H1 (cell line): Measurements from ENCODE around the gene RPUSD2. TPM values are rescaled to one million over a fixed set of nuclear protein-coding genes. Genes with fewer than 3 reads are reported as not detected.

Source experiments
- CBX5 ChIP-seq: fragments of 300-800, 300-1000 bp; sonication (generic); IDR thresholded peaks from 2 replicates; pipeline ENCODE4 v1.7.1; 2016; ENCODE audit warnings: antibody characterized with exemption, low read length, low read depth
- EGR1 ChIP-seq: IDR thresholded peaks from 2 replicates; pipeline ENCODE4 v1.6.1; 2011; ENCODE audit warnings: low read depth, low read length, borderline replicate concordance
- EZH2 ChIP-seq: fragments of 200-600 bp; sonication (generic); IDR thresholded peaks from 2 replicates; pipeline ENCODE4 v1.7.1; 2012; ENCODE audit warnings: low read depth, mild to moderate bottlenecking, moderate library complexity, low read length, inconsistent platforms; ENCODE audit not compliant: severe bottlenecking
- FOSL1 ChIP-seq: IDR thresholded peaks from 2 replicates; pipeline ENCODE4 v1.6.1; 2011; ENCODE audit warnings: mild to moderate bottlenecking, low read depth, low read length, moderate library complexity; ENCODE audit not compliant: insufficient read depth
- GABPA ChIP-seq: IDR thresholded peaks from 2 replicates; pipeline ENCODE4 v1.6.1; 2011; ENCODE audit warnings: mild to moderate bottlenecking, low read length, moderate library complexity, borderline replicate concordance; ENCODE audit not compliant: insufficient read depth
- HDAC2 ChIP-seq, 2 experiments: fragments of 300-600 bp in 1 of 2; sonication (generic) in 1 of 2; IDR thresholded peaks; 2 replicates each; pipeline ENCODE4 v1.6.1; 2011 to 2012; ENCODE audit warnings: low read depth in 2 of 2, low read length in 2 of 2, mild to moderate bottlenecking in 2 of 2, moderate library complexity in 2 of 2, borderline replicate concordance in 1 of 2, inconsistent platforms in 1 of 2
- JUND ChIP-seq: IDR thresholded peaks from 2 replicates; pipeline ENCODE4 v1.6.1; 2011; ENCODE audit warnings: mild to moderate bottlenecking, improper control_type of control experiment, low read length
- MAFK ChIP-seq: IDR thresholded peaks from 2 replicates; pipeline ENCODE4 v1.6.1; 2012; ENCODE audit warnings: low read depth, mild to moderate bottlenecking, improper control_type of control experiment, low read length
- RAD21 ChIP-seq, 2 experiments: IDR thresholded peaks in 1 of 2; conservative IDR thresholded peaks in 1 of 2; 2 replicates each; pipeline ENCODE4 v1.6.1; 2011; ENCODE audit warnings: low read depth in 2 of 2, low read length in 2 of 2, improper control_type of control experiment in 1 of 2, inconsistent platforms in 1 of 2, mild to moderate bottlenecking in 1 of 2, moderate library complexity in 1 of 2
- RNF2 ChIP-seq: fragments of 200-900, 300-1000 bp; sonication (generic); IDR thresholded peaks from 2 replicates; pipeline ENCODE4 v1.7.1; 2016; ENCODE audit warnings: borderline replicate concordance, low read depth, mild to moderate bottlenecking, antibody characterized with exemption, low read length; ENCODE audit not compliant: poor library complexity, severe bottlenecking; ENCODE audit errors: missing control alignments
- SAP30 ChIP-seq: fragments of 300-600 bp; sonication (generic); IDR thresholded peaks from 2 replicates; pipeline ENCODE4 v1.7.1; 2012; ENCODE audit warnings: low read length, moderate library complexity, mild to moderate bottlenecking, inconsistent platforms; ENCODE audit not compliant: insufficient read depth, insufficient replicate concordance
- SIRT6 ChIP-seq: IDR thresholded peaks from one replicate; pipeline ENCODE4 v1.7.1; 2012; ENCODE audit warnings: low read length, inconsistent platforms
- SP4 ChIP-seq: IDR thresholded peaks from 2 replicates; pipeline ENCODE4 v1.6.1; 2012; ENCODE audit warnings: low read length, inconsistent platforms
- TAF1 ChIP-seq: IDR thresholded peaks from 2 replicates; pipeline ENCODE4 v1.6.1; 2011; ENCODE audit warnings: mild to moderate bottlenecking, low read depth, low read length
- TCF12 ChIP-seq: IDR thresholded peaks from 2 replicates; pipeline ENCODE4 v1.6.1; 2011; ENCODE audit warnings: low read depth, mild to moderate bottlenecking, low read length
- YY1 ChIP-seq: IDR thresholded peaks from 2 replicates; pipeline ENCODE4 v1.6.1; 2011; ENCODE audit warnings: low read depth, mild to moderate bottlenecking, low read length
- ZNF274 ChIP-seq: IDR thresholded peaks from 2 replicates; pipeline ENCODE4 v1.7.0; 2012; ENCODE audit warnings: low read length, borderline replicate concordance; ENCODE audit errors: extremely low read depth
- polyA plus RNA-seq, 7 experiments: library from polyadenylated mRNA; depleted of rRNA in 3 of 7; stranded (reverse) in 5 of 7; unstranded in 2 of 7; fragments of >200 nt in 5 of 7; fragments of 200-250 nt in 2 of 7; gene quantifications; 1 replicate in 5 of 7; 2 replicates in 1 of 7; 4 replicates in 1 of 7; pipeline versions ENCODE4 v1.2.1 to v1.2.3, GENCODE V29; 2011 to 2013; ENCODE audit warnings: missing spikeins in 2 of 7, mixed read lengths in 2 of 7
- total RNA-seq: library from RNA; stranded (reverse); fragmentation: NEBNext Ultra II Directional; extraction: Animal tissue kit (Norgen Biotek cat#: 25700); gene quantifications from 2 replicates; pipeline ENCODE4 v1.2.1, GENCODE V29; 2021

RPUSD2 gene
- total and polyA plus RNA-seq, 2 of the 8 experiments (the other 6 are each of a cell fraction or from before 2014, with no cell fraction given): 14.5 to 28.5 TPM

- TF ChIP-seq EGR1 (no peak), CBX5 (no peak), SAP30 (peak; percentile 90), MAFK (no peak), YY1 (no peak), RAD21 (IDR thresholded peaks at IDR 0.05 in 1 of 2, conservative IDR thresholded peaks at IDR 0.05 in 1 of 2; ENCODE audit: low read depth in 2 of 2, low read length in 2 of 2) (no peak), GABPA (0 out of 2 replicates have a peak, but pooled peaks have one; percentile 13), ZNF274 (no peak), JUND (no peak), EZH2 (no peak), TAF1 (peak; percentile 83), TCF12 (no peak), FOSL1 (no peak), SP4 (no peak), RNF2 (no peak), SIRT6 (no peak), HDAC2 (IDR thresholded peaks at IDR 0.05; ENCODE audit: borderline replicate concordance in 1 of 2, low read depth in 2 of 2, low read length in 2 of 2) (peak in 1 of 2 experiments; percentile 91; a peak in 2 of 4 replicates)
Measured at GRCh38 chr15:40569129-40569953, at the start of gene RPUSD2 (continued).
